Endothelial cell of umbilical vein (primary cell): ENCODE measurements around the gene A1BG. TPM values are rescaled to one million over a fixed set of nuclear protein-coding genes. Genes with fewer than 3 reads are reported as not detected.

ENCODE experiments used
- BruUV-seq: library from RNA; stranded (reverse); fragments of 400-500 nt; replicated peaks from 2 replicates; lab custom pipeline; 2021; lab: Mats Ljungman, UMichigan
- CTCF ChIA-PET: fragments of 300-600, 350-600 bp; sonication (Branson Sonifier 250); formaldehyde crosslinking; loops from one replicate; lab custom pipeline; 2021; ENCODE audit warnings: antibody characterized with exemption, inconsistent platforms; lab: Charles Lee
- POLR2A ChIA-PET: fragments of 300-600, 350-600 bp; sonication (Branson Sonifier 250); formaldehyde crosslinking; loops from one replicate; lab custom pipeline; 2021; ENCODE audit warnings: antibody characterized with exemption, inconsistent platforms; lab: Charles Lee
- DNase-seq: peaks from one replicate; pipeline ENCODE4 v3.0.0-alpha.2; 2011; ENCODE audit warnings: low read depth, low spot score
- FAIRE-seq: peaks from 2 replicates; lab custom pipeline; 2011; peaks lifted over from hg19 to GRCh38; lab: Jason Lieb, UNC
- H2AFZ ChIP-seq: 2 replicates; pipeline ENCODE4 v1.6.0; 2012; ENCODE audit warnings: low read depth, low read length, control low read depth, inconsistent platforms
- H3K27ac ChIP-seq: 2 replicates; pipeline ENCODE4 v1.5.1; 2011; ENCODE audit warnings: low read depth, mild to moderate bottlenecking, control low read depth, low read length, moderate library complexity; ENCODE audit not compliant: insufficient read depth
- H3K27me3 ChIP-seq, 2 experiments: 2 replicates each; pipeline versions ENCODE4 v1.6.0 to v1.6.1; 2011; ENCODE audit warnings: low read length in 2 of 2, mixed read lengths in 1 of 2; ENCODE audit not compliant: control insufficient read depth in 2 of 2, insufficient read depth in 2 of 2
- H3K36me3 ChIP-seq, 2 experiments: 2 replicates in 1 of 2; 3 replicates in 1 of 2; pipeline ENCODE4 v1.5.1; 2011; ENCODE audit warnings: low read length in 2 of 2, mild to moderate bottlenecking in 1 of 2, moderate library complexity in 1 of 2; ENCODE audit not compliant: control insufficient read depth in 2 of 2, insufficient read depth in 2 of 2; ENCODE audit errors: extremely low read depth in 1 of 2
- H3K4me1 ChIP-seq: 3 replicates; pipeline ENCODE4 v1.5.1; 2011; ENCODE audit warnings: mild to moderate bottlenecking, low read length; ENCODE audit not compliant: control insufficient read depth, insufficient read depth; ENCODE audit errors: extremely low read depth
- H3K4me2 ChIP-seq: 2 replicates; pipeline ENCODE4 v1.6.1; 2011; ENCODE audit warnings: low read length, control low read depth, mixed read lengths; ENCODE audit not compliant: insufficient read depth
- H3K4me3 ChIP-seq, 3 experiments: fragments of 200-600 bp in 1 of 3; sonication (generic), shearing (Covaris generic) in 1 of 3; replicated peaks in 1 of 3; 2 replicates each; pipeline ENCODE4 v1.5.1; 2011 to 2016; ENCODE audit warnings: control low read depth in 3 of 3, low read length in 3 of 3, mild to moderate bottlenecking in 2 of 3, inconsistent platforms in 1 of 3, low read depth in 1 of 3, moderate library complexity in 1 of 3; ENCODE audit not compliant: insufficient read depth in 1 of 3
- H3K79me2 ChIP-seq: 2 replicates; pipeline ENCODE4 v1.6.0; 2012; ENCODE audit warnings: low read length, inconsistent platforms; ENCODE audit not compliant: control insufficient read depth, insufficient read depth
- H3K9ac ChIP-seq: replicated peaks from 2 replicates; pipeline ENCODE3; 2011; ENCODE audit warnings: low read length, control low read depth; ENCODE audit not compliant: insufficient read depth; ENCODE audit errors: extremely low read depth
- H3K9me1 ChIP-seq: replicated peaks from 3 replicates; pipeline ENCODE4 v1.6.0; 2011; ENCODE audit warnings: mild to moderate bottlenecking, low read length; ENCODE audit not compliant: control insufficient read depth, insufficient read depth; ENCODE audit errors: extremely low read depth
- H3K9me3 ChIP-seq: replicated peaks from 2 replicates; pipeline ENCODE4 v1.5.1; 2012; ENCODE audit warnings: low read length, inconsistent platforms; ENCODE audit not compliant: control insufficient read depth, insufficient read depth
- H4K20me1 ChIP-seq: replicated peaks from 2 replicates; pipeline ENCODE3; 2011; ENCODE audit warnings: mild to moderate bottlenecking, low read length; ENCODE audit not compliant: control insufficient read depth, insufficient read depth; ENCODE audit errors: extremely low read depth
- GATA2 ChIP-seq: IDR thresholded peaks from 2 replicates; pipeline ENCODE4 v1.7.0; 2011; ENCODE audit warnings: low read depth, mild to moderate bottlenecking, moderate library complexity, mixed read lengths, low read length; ENCODE audit not compliant: insufficient read length, insufficient read depth
- MYC ChIP-seq: IDR thresholded peaks from one replicate; pipeline ENCODE4 v1.6.1; 2011; ENCODE audit warnings: mild to moderate bottlenecking, low read depth, low read length
- POLR2A ChIP-seq: IDR thresholded peaks from 2 replicates; pipeline ENCODE4 v1.6.1; 2012; ENCODE audit warnings: low read depth, mild to moderate bottlenecking, control low read depth, low read length
- POLR2AphosphoS5 ChIP-seq: IDR thresholded peaks from 2 replicates; pipeline ENCODE4 v1.6.1; 2012; ENCODE audit warnings: low read depth, mild to moderate bottlenecking, control low read depth, low read length, moderate library complexity; ENCODE audit not compliant: insufficient read depth
- dilution Hi-C: fragments of 300-500 bp; cut with MboI; formaldehyde crosslinking; loops from one replicate; pipeline ENCODE4 v1.15.0; 2019; ENCODE audit warnings: low sequenced_read_pairs; ENCODE audit not compliant: extremely low pct_ligation_motif_present
- intact Hi-C: fragments of 100-400 bp; cut with micrococcal nuclease; formaldehyde crosslinking; loops from one replicate; pipeline ENCODE4 v1.10.0; 2022
- polyA plus RNA-seq, 4 experiments: library from polyadenylated mRNA; depleted of rRNA in 3 of 4; stranded (reverse) in 3 of 4; unstranded in 1 of 4; fragments of >200 nt; gene quantifications; 2 replicates each; pipeline versions ENCODE4 v1.2.1 to v1.2.3, GENCODE V29; 2011 to 2012; ENCODE audit warnings: missing spikeins in 1 of 4
- total RNA-seq: library from RNA; stranded (reverse); gene quantifications from 2 replicates; pipeline ENCODE4 v1.2.3, GENCODE V29; 2021
- TF ChIP-seq, protein P1 (sequence below): IDR thresholded peaks from 2 replicates; pipeline ENCODE4 v1.6.1; 2011; ENCODE audit not compliant: insufficient read depth, insufficient read length

Gene A1BG
- total and polyA plus RNA-seq, 2 donors (not counting 3 experiments of a cell fraction or from before 2014, with no cell fraction given): 2.3 to 3.7 TPM

GRCh38 chr19:58400916-58401839 is 47.9 kb upstream of the A1BG start:
- peak overlapping the region; percentile 91 for H2AFZ ChIP-seq
- peak overlapping the region; percentile 59 for H3K4me2 ChIP-seq
- H3K27ac ChIP-seq: no peak overlapping the region
- no peaks in the 10 kb centered on the region for H4K20me1 ChIP-seq
- FAIRE-seq: peak; percentile 100
- H3K9ac ChIP-seq: peak overlapping the region; percentile 16
- H3K4me3 ChIP-seq: peak overlapping the region in 2 of 3 experiments; percentile 41 to 43
- no peaks in the 10 kb centered on the region for H3K9me3 ChIP-seq
- TF ChIP-seq POLR2AphosphoS5 (peak; percentile 58), GATA2 (no peak), MYC (no peak), POLR2A (peak; percentile 22)
- TF ChIP-seq, protein P1, sequence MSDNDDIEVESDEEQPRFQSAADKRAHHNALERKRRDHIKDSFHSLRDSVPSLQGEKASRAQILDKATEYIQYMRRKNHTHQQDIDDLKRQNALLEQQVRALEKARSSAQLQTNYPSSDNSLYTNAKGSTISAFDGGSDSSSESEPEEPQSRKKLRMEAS: peak; percentile 33
- H3K27me3 ChIP-seq: no peaks in the 10 kb centered on the region
- dilution Hi-C loops: no loop called here
- ChIA-PET CTCF (no interaction called here), POLR2A (no interaction called here)
- H3K4me1 ChIP-seq: peaks cover 12% of the 10 kb centered on the region
- no peaks in the 10 kb centered on the region for H3K79me2 ChIP-seq
- intact Hi-C loops: loop anchor here (1.0 to 2.0 kb wide), 2 partner anchors 14 to 20 kb away; partner anchors contain the start of genes RPS5 and ZNF837
- no TSS peak for BruUV-seq
- no peaks in the 10 kb centered on the region for H3K36me3 ChIP-seq
- H3K9me1 ChIP-seq: no peaks in the 10 kb centered on the region
- peak; percentile 100 for DNase-seq
